ENCODE measurements around the gene CYLD.
A peak's percentile ranks its signal among the peaks of the same experiment; 100 is the strongest.

The CYLD gene

GRCh38 chr16:50696575-50697420 lies 45.1 kb upstream of the CYLD start:
- peak; percentile 77 to 86 for DNase-seq (ENCODE audit: low read depth in 1 of 2, low spot score in 1 of 2)
- TF ChIP-seq SPI1 (IDR thresholded peaks at IDR 0.05; ENCODE audit: borderline replicate concordance, low read depth) (no peak), CTCF (IDR thresholded peaks at IDR 0.05; ENCODE audit: insufficient read depth, low read length) (no peak), GABPA (IDR thresholded peaks at IDR 0.05; ENCODE audit: low read depth) (no peak), POLR2AphosphoS5 (IDR thresholded peaks at IDR 0.05; ENCODE audit: low read depth) (no peak)
- TF ChIP-seq, protein P1, sequence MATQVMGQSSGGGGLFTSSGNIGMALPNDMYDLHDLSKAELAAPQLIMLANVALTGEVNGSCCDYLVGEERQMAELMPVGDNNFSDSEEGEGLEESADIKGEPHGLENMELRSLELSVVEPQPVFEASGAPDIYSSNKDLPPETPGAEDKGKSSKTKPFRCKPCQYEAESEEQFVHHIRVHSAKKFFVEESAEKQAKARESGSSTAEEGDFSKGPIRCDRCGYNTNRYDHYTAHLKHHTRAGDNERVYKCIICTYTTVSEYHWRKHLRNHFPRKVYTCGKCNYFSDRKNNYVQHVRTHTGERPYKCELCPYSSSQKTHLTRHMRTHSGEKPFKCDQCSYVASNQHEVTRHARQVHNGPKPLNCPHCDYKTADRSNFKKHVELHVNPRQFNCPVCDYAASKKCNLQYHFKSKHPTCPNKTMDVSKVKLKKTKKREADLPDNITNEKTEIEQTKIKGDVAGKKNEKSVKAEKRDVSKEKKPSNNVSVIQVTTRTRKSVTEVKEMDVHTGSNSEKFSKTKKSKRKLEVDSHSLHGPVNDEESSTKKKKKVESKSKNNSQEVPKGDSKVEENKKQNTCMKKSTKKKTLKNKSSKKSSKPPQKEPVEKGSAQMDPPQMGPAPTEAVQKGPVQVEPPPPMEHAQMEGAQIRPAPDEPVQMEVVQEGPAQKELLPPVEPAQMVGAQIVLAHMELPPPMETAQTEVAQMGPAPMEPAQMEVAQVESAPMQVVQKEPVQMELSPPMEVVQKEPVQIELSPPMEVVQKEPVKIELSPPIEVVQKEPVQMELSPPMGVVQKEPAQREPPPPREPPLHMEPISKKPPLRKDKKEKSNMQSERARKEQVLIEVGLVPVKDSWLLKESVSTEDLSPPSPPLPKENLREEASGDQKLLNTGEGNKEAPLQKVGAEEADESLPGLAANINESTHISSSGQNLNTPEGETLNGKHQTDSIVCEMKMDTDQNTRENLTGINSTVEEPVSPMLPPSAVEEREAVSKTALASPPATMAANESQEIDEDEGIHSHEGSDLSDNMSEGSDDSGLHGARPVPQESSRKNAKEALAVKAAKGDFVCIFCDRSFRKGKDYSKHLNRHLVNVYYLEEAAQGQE (IDR thresholded peaks at IDR 0.05; ENCODE audit: insufficient replicate concordance, low read depth) = no peak
- Histone ChIP-seq H3K27me3 (ENCODE audit: insufficient read depth, poor library complexity, severe bottlenecking) (no peaks in the 10 kb centered on the region), H3K4me3 (replicated peaks; ENCODE audit: insufficient read depth, low read length) (no peak overlapping the region), H3K27ac (replicated peaks) (peak overlapping the region; percentile 20)

DNA sequence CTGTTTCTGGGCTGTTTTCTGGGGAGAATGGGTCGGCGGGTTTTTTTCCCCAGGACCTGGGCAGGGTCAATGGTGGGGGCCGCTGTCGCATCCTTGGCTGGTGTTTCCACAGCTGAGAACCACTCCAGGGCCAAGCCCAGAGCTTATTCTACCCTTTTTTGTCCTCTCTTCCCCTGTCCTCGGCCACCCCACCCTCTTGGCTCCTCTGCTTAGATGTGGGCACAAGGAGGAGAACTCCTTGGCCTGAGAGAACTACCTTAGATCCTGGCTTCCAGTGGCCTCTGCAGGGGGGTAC lies 44.5 kb upstream of the CYLD start:
- Histone ChIP-seq H3K27ac (replicated peaks) (peak overlapping the region; percentile 20; the same call in 1 of the 2 replicates), H3K27me3 (ENCODE audit: insufficient read depth, poor library complexity, severe bottlenecking) (no peaks in the 10 kb centered on the region), H3K4me3 (replicated peaks; ENCODE audit: insufficient read depth, low read length) (no peak overlapping the region)
- TF ChIP-seq SPI1 (IDR thresholded peaks at IDR 0.05; ENCODE audit: borderline replicate concordance, low read depth) (no peak), POLR2AphosphoS5 (IDR thresholded peaks at IDR 0.05; ENCODE audit: low read depth) (no peak), CTCF (IDR thresholded peaks at IDR 0.05; ENCODE audit: insufficient read depth, low read length) (no peak), GABPA (IDR thresholded peaks at IDR 0.05; ENCODE audit: low read depth) (no peak)
- TF ChIP-seq, protein P1 (IDR thresholded peaks at IDR 0.05; ENCODE audit: insufficient replicate concordance, low read depth) = no peak
- no peak for DNase-seq (ENCODE audit: low read depth in 1 of 2, low spot score in 1 of 2)

- Histone ChIP-seq H3K27me3 (ENCODE audit: insufficient read depth, poor library complexity, severe bottlenecking) (no peaks in the 10 kb centered on the region), H3K27ac (replicated peaks) (no peak overlapping the region), H3K4me3 (replicated peaks; ENCODE audit: insufficient read depth, low read length) (no peak overlapping the region)
- TF ChIP-seq, protein P1 (IDR thresholded peaks at IDR 0.05; ENCODE audit: insufficient replicate concordance, low read depth) = no peak
- TF ChIP-seq GABPA (IDR thresholded peaks at IDR 0.05; ENCODE audit: low read depth) (no peak), POLR2AphosphoS5 (IDR thresholded peaks at IDR 0.05; ENCODE audit: low read depth) (no peak), SPI1 (IDR thresholded peaks at IDR 0.05; ENCODE audit: borderline replicate concordance, low read depth) (no peak), CTCF (IDR thresholded peaks at IDR 0.05; ENCODE audit: insufficient read depth, low read length) (no peak)
- DNase-seq (ENCODE audit: low read depth in 1 of 2, low spot score in 1 of 2) = no peak
These were observed 43.8 kb upstream of the CYLD start for GRCh38 chr16:50697881-50698767.
